ENCODE measurements around the gene FOXP1. TPM values are rescaled to one million over a fixed set of nuclear protein-coding genes. Genes with fewer than 3 reads are reported as not detected.

Gene FOXP1
- total and polyA plus RNA-seq, 2 of the 13 experiments (the other 11 are each of a cell fraction or from before 2014, with no cell fraction given): 40.4 to 59.0 TPM

DNA sequence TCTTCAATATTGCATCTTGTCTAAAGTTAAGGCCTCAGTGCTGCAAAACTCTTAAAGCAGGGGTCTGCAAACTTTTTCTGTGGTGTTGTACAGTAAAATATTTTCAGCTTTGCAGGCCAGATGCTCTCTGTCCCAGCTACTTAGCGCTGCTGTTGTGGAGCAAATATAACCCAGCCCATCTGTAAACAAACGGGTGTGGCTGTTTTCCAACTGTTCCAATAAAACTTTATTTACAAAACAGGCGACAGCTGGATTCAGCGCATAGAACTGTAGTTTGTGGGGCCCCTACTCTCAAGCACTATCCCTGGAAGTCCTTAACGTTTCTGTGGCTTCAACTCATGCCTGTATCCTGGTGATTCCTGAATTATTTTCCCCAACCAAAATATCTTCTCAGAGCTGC lies 365.0 kb downstream of the FOXP1 start (continued):
- TF ChIP-seq, protein P1, sequence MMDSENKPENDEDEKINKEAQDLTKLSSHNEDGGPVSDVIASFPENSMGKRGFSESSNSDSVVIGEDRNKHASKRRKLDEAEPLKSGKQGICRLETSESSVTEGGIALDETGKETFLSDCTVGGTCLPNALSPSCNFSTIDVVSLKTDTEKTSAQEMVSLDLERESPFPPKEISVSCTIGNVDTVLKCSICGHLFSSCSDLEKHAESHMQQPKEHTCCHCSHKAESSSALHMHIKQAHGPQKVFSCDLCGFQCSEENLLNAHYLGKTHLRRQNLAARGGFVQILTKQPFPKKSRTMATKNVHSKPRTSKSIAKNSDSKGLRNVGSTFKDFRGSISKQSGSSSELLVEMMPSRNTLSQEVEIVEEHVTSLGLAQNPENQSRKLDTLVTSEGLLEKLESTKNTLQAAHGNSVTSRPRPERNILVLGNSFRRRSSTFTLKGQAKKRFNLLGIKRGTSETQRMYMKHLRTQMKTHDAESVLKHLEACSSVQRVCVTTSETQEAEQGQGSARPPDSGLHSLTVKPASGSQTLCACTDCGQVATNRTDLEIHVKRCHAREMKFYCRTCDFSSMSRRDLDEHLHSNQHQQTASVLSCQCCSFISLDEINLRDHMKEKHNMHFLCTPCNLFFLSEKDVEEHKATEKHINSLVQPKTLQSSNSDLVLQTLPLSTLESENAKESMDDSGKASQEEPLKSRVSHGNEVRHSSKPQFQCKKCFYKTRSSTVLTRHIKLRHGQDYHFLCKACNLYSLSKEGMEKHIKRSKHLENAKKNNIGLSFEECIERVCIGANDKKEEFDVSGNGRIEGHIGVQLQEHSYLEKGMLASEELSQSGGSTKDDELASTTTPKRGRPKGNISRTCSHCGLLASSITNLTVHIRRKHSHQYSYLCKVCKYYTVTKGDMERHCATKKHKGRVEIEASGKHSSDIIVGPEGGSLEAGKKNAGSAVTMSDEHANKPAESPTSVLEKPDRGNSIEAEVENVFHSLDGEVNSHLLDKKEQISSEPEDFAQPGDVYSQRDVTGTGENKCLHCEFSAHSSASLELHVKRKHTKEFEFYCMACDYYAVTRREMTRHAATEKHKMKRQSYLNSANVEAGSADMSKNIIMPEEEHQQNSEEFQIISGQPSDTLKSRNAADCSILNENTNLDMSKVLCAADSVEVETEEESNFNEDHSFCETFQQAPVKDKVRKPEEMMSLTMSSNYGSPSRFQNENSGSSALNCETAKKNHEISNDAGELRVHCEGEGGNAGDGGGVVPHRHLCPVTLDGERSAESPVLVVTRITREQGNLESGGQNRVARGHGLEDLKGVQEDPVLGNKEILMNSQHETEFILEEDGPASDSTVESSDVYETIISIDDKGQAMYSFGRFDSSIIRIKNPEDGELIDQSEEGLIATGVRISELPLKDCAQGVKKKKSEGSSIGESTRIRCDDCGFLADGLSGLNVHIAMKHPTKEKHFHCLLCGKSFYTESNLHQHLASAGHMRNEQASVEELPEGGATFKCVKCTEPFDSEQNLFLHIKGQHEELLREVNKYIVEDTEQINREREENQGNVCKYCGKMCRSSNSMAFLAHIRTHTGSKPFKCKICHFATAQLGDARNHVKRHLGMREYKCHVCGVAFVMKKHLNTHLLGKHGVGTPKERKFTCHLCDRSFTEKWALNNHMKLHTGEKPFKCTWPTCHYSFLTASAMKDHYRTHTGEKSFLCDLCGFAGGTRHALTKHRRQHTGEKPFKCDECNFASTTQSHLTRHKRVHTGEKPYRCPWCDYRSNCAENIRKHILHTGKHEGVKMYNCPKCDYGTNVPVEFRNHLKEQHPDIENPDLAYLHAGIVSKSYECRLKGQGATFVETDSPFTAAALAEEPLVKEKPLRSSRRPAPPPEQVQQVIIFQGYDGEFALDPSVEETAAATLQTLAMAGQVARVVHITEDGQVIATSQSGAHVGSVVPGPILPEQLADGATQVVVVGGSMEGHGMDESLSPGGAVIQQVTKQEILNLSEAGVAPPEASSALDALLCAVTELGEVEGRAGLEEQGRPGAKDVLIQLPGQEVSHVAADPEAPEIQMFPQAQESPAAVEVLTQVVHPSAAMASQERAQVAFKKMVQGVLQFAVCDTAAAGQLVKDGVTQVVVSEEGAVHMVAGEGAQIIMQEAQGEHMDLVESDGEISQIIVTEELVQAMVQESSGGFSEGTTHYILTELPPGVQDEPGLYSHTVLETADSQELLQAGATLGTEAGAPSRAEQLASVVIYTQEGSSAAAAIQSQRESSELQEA (CRISPR knock-in tag; IDR thresholded peaks at IDR 0.05; ENCODE audit: not compliant biosample characterization): no peak
- TF ChIP-seq NR2F6 (IDR thresholded peaks at IDR 0.05): no peak
- TF ChIP-seq NR2F6 (CRISPR knock-in tag; IDR thresholded peaks at IDR 0.05): no peak
- TF ChIP-seq, protein P2, sequence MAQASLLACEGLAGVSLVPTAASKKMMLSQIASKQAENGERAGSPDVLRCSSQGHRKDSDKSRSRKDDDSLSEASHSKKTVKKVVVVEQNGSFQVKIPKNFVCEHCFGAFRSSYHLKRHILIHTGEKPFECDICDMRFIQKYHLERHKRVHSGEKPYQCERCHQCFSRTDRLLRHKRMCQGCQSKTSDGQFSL (CRISPR knock-in tag; IDR thresholded peaks at IDR 0.05): no peak
- TF ChIP-seq, protein P3, sequence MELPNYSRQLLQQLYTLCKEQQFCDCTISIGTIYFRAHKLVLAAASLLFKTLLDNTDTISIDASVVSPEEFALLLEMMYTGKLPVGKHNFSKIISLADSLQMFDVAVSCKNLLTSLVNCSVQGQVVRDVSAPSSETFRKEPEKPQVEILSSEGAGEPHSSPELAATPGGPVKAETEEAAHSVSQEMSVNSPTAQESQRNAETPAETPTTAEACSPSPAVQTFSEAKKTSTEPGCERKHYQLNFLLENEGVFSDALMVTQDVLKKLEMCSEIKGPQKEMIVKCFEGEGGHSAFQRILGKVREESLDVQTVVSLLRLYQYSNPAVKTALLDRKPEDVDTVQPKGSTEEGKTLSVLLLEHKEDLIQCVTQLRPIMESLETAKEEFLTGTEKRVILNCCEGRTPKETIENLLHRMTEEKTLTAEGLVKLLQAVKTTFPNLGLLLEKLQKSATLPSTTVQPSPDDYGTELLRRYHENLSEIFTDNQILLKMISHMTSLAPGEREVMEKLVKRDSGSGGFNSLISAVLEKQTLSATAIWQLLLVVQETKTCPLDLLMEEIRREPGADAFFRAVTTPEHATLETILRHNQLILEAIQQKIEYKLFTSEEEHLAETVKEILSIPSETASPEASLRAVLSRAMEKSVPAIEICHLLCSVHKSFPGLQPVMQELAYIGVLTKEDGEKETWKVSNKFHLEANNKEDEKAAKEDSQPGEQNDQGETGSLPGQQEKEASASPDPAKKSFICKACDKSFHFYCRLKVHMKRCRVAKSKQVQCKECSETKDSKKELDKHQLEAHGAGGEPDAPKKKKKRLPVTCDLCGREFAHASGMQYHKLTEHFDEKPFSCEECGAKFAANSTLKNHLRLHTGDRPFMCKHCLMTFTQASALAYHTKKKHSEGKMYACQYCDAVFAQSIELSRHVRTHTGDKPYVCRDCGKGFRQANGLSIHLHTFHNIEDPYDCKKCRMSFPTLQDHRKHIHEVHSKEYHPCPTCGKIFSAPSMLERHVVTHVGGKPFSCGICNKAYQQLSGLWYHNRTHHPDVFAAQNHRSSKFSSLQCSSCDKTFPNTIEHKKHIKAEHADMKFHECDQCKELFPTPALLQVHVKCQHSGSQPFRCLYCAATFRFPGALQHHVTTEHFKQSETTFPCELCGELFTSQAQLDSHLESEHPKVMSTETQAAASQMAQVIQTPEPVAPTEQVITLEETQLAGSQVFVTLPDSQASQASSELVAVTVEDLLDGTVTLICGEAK (IDR thresholded peaks at IDR 0.05): peak; percentile 64
- TF ChIP-seq, protein P3 (CRISPR knock-in tag; IDR thresholded peaks at IDR 0.05): peak; percentile 99
- TF ChIP-seq IKZF1 (IDR thresholded peaks at IDR 0.05): no peak
